SK-N-SH treated with all-trans-retinoic acid at 6 μM for 48 hours (cell line): ENCODE results near the gene ATP8B3.

Experiments
- ARNTL ChIP-seq: fragments of 450-650 bp; formaldehyde crosslinking; IDR thresholded peaks from 2 replicates; pipeline ENCODE4 v1.5.0; 2020; ENCODE audit warnings: low read depth, mild to moderate bottlenecking, moderate library complexity, borderline replicate concordance
- SNAI2 ChIP-seq: fragments of 250-450 bp; sonication (Bioruptor Pico); IDR thresholded peaks from 2 replicates; pipeline ENCODE4 v1.5.0; 2020; ENCODE audit warnings: mild to moderate bottlenecking, moderate library complexity
- ZFP3 ChIP-seq: fragments of 250-450 bp; sonication (Bioruptor Pico); IDR thresholded peaks from 2 replicates; pipeline ENCODE4 v1.5.0; 2020; ENCODE audit warnings: mild to moderate bottlenecking, moderate library complexity
- ZNF70 ChIP-seq: fragments of 450-650 bp; formaldehyde crosslinking; IDR thresholded peaks from 2 replicates; pipeline ENCODE4 v1.5.0; 2020; ENCODE audit warnings: mild to moderate bottlenecking, moderate library complexity
- TF ChIP-seq, protein P1 (sequence below): fragments of 250-450 bp; sonication (Bioruptor Pico); IDR thresholded peaks from 2 replicates; pipeline ENCODE4 v1.5.1; 2020; ENCODE audit warnings: low read depth, mild to moderate bottlenecking, moderate library complexity

DNA sequence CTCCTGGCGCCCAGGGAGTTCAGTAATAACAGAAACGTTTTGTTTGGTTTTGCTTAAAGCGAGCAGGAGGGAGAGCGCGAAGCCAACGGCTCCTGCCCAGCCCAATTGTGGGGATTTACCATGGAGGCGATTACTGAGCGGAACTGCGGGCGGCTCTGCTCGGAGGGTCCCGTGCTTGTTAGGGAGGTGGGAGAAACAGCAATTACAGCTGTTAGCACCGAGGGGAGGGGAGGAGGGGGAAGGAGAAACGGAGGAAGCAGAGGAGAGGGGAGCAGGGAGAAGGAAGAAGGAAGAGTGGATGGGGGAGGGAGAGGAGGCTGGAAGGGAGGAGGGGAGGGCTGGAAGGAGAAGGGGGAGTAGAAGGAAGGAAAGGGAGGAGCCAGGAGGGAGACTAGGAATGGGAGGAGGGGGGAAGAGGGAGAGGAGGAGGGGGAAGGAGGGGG lies 66.5 kb downstream of the ATP8B3 start:
- no peak for TF ChIP-seq ARNTL (CRISPR knock-in tag)
- TF ChIP-seq ZNF70 (CRISPR knock-in tag), result no peak
- TF ChIP-seq, protein P1, sequence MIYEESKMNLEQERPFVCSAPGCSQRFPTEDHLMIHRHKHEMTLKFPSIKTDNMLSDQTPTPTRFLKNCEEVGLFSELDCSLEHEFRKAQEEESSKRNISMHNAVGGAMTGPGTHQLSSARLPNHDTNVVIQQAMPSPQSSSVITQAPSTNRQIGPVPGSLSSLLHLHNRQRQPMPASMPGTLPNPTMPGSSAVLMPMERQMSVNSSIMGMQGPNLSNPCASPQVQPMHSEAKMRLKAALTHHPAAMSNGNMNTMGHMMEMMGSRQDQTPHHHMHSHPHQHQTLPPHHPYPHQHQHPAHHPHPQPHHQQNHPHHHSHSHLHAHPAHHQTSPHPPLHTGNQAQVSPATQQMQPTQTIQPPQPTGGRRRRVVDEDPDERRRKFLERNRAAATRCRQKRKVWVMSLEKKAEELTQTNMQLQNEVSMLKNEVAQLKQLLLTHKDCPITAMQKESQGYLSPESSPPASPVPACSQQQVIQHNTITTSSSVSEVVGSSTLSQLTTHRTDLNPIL (CRISPR knock-in tag), result no peak
- TF ChIP-seq ZFP3, result no peak
- no peak for TF ChIP-seq SNAI2 (CRISPR knock-in tag)
